GM21576 (cell line): ENCODE measurements around the gene OR2V1.
"Not testable (repeated sequence)": the region's sequence is repeated elsewhere in the genome, so short reads cannot be mapped to it uniquely, and the experiment has no call there.

Source experiments
- ATAC-seq: cut with Tn5 transposase; IDR thresholded peaks from one replicate; pipeline ENCODE4 v1.9.1; 2021; ENCODE audit warnings: mild to moderate bottlenecking, moderate library complexity; ENCODE audit not compliant: unreplicated experiment

OR2V1 gene

GRCh38 chr5:181131514-181131913 is 545 bp upstream of the OR2V1 start:
- ATAC-seq, result no peak

- ATAC-seq, result not testable (repeated sequence)
These were observed 888 bp downstream of the OR2V1 start for GRCh38 chr5:181130081-181130480.

- ATAC-seq, result no peak
These were observed 1.4 kb downstream of the OR2V1 start for GRCh38 chr5:181129601-181130000.

GRCh38 chr5:181127907-181128626 is 2.9 kb downstream of the OR2V1 start:
- no peak for ATAC-seq

GRCh38 chr5:181127456-181127855 is 3.5 kb downstream of the OR2V1 start:
- no peak for ATAC-seq

- no peak for ATAC-seq
These were observed 4.1 kb downstream of the OR2V1 start for GRCh38 chr5:181126841-181127240.

GRCh38 chr5:181124526-181124925 is 6.4 kb downstream of the OR2V1 start:
- ATAC-seq, result no peak

- no peak for ATAC-seq
These were observed 9.1 kb downstream of the OR2V1 start for GRCh38 chr5:181121675-181122561.

GRCh38 chr5:181120761-181121160 is 10.2 kb downstream of the OR2V1 start:
- ATAC-seq, result no peak

- no peak for ATAC-seq
These were observed 10.7 kb downstream of the OR2V1 start for GRCh38 chr5:181120306-181120705.

GRCh38 chr5:181119105-181119504 is 11.9 kb downstream of the OR2V1 start:
- ATAC-seq, result no peak

GRCh38 chr5:181118369-181118768 is 12.6 kb downstream of the OR2V1 start:
- ATAC-seq, result no peak

- no peak for ATAC-seq
These were observed 15.9 kb downstream of the OR2V1 start for GRCh38 chr5:181114844-181115778.

GRCh38 chr5:181114284-181114843 is 16.6 kb downstream of the OR2V1 start:
- ATAC-seq, result no peak

- ATAC-seq, result not testable (repeated sequence)
These were observed 17.4 kb downstream of the OR2V1 start for GRCh38 chr5:181113572-181113971.

- ATAC-seq, result no peak
These were observed 18.5 kb downstream of the OR2V1 start for GRCh38 chr5:181112476-181112875.

GRCh38 chr5:181111010-181111409 is 20.0 kb downstream of the OR2V1 start:
- no peak for ATAC-seq

- ATAC-seq, result no peak
These were observed 21.4 kb downstream of the OR2V1 start for GRCh38 chr5:181109489-181110013.

GRCh38 chr5:181108578-181109165 is 22.3 kb downstream of the OR2V1 start:
- no peak for ATAC-seq

GRCh38 chr5:181107699-181108098 is 23.3 kb downstream of the OR2V1 start:
- no peak for ATAC-seq
